ENCODE data around the gene PCGF6. TPM values are rescaled to one million over a fixed set of nuclear protein-coding genes. Genes with fewer than 3 reads are reported as not detected.

The PCGF6 gene
- total and polyA plus RNA-seq, 2 donors (not counting 1 experiment from before 2014, with no cell fraction given), result 3.5 to 7.4 TPM

- H3K4me2 ChIP-seq (replicated peaks; ENCODE audit: low read depth, low read length, poor library complexity, severe bottlenecking), result no peak overlapping the region
- CTCF ChIA-PET, result interaction anchor here (0.5 to 0.7 kb wide), 3 partner anchors 47 to 942 kb away, joined by 3 to 4 read pairs (median 3); no protein-coding TSS in a partner anchor
- no peak overlapping the region for H2AFZ ChIP-seq (ENCODE audit: insufficient read depth, low read depth, low read length, poor library complexity, severe bottlenecking)
- DNase-seq, result no peak
- no peak for TF ChIP-seq EZH2 (IDR thresholded peaks at IDR 0.05; ENCODE audit: borderline replicate concordance, insufficient read depth, low read depth, low read length, poor library complexity, severe bottlenecking)
- TF ChIP-seq, protein P1, sequence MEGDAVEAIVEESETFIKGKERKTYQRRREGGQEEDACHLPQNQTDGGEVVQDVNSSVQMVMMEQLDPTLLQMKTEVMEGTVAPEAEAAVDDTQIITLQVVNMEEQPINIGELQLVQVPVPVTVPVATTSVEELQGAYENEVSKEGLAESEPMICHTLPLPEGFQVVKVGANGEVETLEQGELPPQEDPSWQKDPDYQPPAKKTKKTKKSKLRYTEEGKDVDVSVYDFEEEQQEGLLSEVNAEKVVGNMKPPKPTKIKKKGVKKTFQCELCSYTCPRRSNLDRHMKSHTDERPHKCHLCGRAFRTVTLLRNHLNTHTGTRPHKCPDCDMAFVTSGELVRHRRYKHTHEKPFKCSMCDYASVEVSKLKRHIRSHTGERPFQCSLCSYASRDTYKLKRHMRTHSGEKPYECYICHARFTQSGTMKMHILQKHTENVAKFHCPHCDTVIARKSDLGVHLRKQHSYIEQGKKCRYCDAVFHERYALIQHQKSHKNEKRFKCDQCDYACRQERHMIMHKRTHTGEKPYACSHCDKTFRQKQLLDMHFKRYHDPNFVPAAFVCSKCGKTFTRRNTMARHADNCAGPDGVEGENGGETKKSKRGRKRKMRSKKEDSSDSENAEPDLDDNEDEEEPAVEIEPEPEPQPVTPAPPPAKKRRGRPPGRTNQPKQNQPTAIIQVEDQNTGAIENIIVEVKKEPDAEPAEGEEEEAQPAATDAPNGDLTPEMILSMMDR (IDR thresholded peaks at IDR 0.05), result no peak
- no peaks in the 10 kb centered on the region for H3K9me3 ChIP-seq (ENCODE audit: control extremely low read depth in 1 of 3, control insufficient read depth in 2 of 3, insufficient read depth in 1 of 3, low read length in 2 of 3)
- no peaks in the 10 kb centered on the region for H3K36me3 ChIP-seq (replicated peaks in 1 of 2; ENCODE audit: control extremely low read depth in 1 of 2, control insufficient read depth in 1 of 2, extremely low read depth in 1 of 2, insufficient read depth in 2 of 2, low read length in 1 of 2)
- Mint-ChIP-seq H3K4me3 (no peak overlapping the region), H3K4me1 (no peaks in the 10 kb centered on the region), H3K9me3 (ENCODE audit: insufficient read depth) (no peaks in the 10 kb centered on the region), H3K27ac (no peak overlapping the region), H3K27me3 (peaks cover 28% of the 10 kb centered on the region)
- 100% methylated on average over 1 of the region's 4 CpGs for WGBS (ENCODE audit: insufficient coverage)
- no peaks in the 10 kb centered on the region for H4K20me1 ChIP-seq (ENCODE audit: control insufficient read depth, insufficient read depth, low read length, poor library complexity, severe bottlenecking)
- H3K4me3 ChIP-seq (ENCODE audit: control extremely low read depth in 1 of 5, extremely low read depth in 1 of 5, insufficient read depth in 1 of 5, low read depth in 2 of 5, low read length in 4 of 5), result no peak overlapping the region
- no peaks in the 10 kb centered on the region for H3K4me1 ChIP-seq (ENCODE audit: control insufficient read depth in 2 of 2, insufficient read depth in 2 of 2, low read length in 2 of 2)
- H3K9ac ChIP-seq (ENCODE audit: low read length), result no peak overlapping the region
- no peaks in the 10 kb centered on the region for H3K79me2 ChIP-seq (ENCODE audit: control insufficient read depth, insufficient read depth, low read length)
- intact Hi-C loops (cut with micrococcal nuclease), result no loop called here
- POLR2A ChIA-PET, result no interaction called here
- no peak for ATAC-seq (ENCODE audit: low read depth)
- H3K27ac ChIP-seq (ENCODE audit: low read length in 2 of 2), result no peak overlapping the region
- H3K27me3 ChIP-seq (replicated peaks in 1 of 4; ENCODE audit: control extremely low read depth in 1 of 4, control insufficient read depth in 3 of 4, insufficient read depth in 4 of 4, low read length in 3 of 4), result peaks cover 0 to 11% (median 3%) of the 10 kb centered on the region in 4 experiments
These were observed 59.4 kb downstream of the PCGF6 start for GRCh38 chr10:103291588-103291987.

- H3K27ac ChIP-seq (ENCODE audit: low read length in 2 of 2), result no peak overlapping the region
- DNase-seq (no peak), ATAC-seq (ENCODE audit: low read depth) (no peak)
- H3K36me3 ChIP-seq (replicated peaks in 1 of 2; ENCODE audit: control extremely low read depth in 1 of 2, control insufficient read depth in 1 of 2, extremely low read depth in 1 of 2, insufficient read depth in 2 of 2, low read length in 1 of 2), result no peaks in the 10 kb centered on the region
- H3K9me3 ChIP-seq (ENCODE audit: control extremely low read depth in 1 of 3, control insufficient read depth in 2 of 3, insufficient read depth in 1 of 3, low read length in 2 of 3), result no peaks in the 10 kb centered on the region
- H3K27me3 ChIP-seq (replicated peaks in 1 of 4; ENCODE audit: control extremely low read depth in 1 of 4, control insufficient read depth in 3 of 4, insufficient read depth in 4 of 4, low read length in 3 of 4), result peaks cover 0 to 14% (median 8%) of the 10 kb centered on the region in 4 experiments
- no peak overlapping the region for H3K27ac Mint-ChIP-seq
- WGBS (ENCODE audit: insufficient coverage), result no CpG with 5 or more reads among the region's 5 CpGs
- H3K4me1 Mint-ChIP-seq, result no peaks in the 10 kb centered on the region
- no peaks in the 10 kb centered on the region for H3K9me3 Mint-ChIP-seq (ENCODE audit: insufficient read depth)
- H3K4me3 Mint-ChIP-seq, result no peak overlapping the region
- ChIA-PET POLR2A (no interaction called here), CTCF (no interaction called here)
- H3K9ac ChIP-seq (ENCODE audit: low read length), result no peak overlapping the region
- H2AFZ ChIP-seq (ENCODE audit: insufficient read depth, low read depth, low read length, poor library complexity, severe bottlenecking), result no peak overlapping the region
- H3K4me1 ChIP-seq (ENCODE audit: control insufficient read depth in 2 of 2, insufficient read depth in 2 of 2, low read length in 2 of 2), result no peaks in the 10 kb centered on the region
- H3K4me3 ChIP-seq (ENCODE audit: control extremely low read depth in 1 of 5, extremely low read depth in 1 of 5, insufficient read depth in 1 of 5, low read depth in 2 of 5, low read length in 4 of 5), result no peak overlapping the region
- peaks cover 40% of the 10 kb centered on the region for H3K27me3 Mint-ChIP-seq
- no peak overlapping the region for H3K4me2 ChIP-seq (replicated peaks; ENCODE audit: low read depth, low read length, poor library complexity, severe bottlenecking)
- no peaks in the 10 kb centered on the region for H4K20me1 ChIP-seq (ENCODE audit: control insufficient read depth, insufficient read depth, low read length, poor library complexity, severe bottlenecking)
- no peak for TF ChIP-seq EZH2 (IDR thresholded peaks at IDR 0.05; ENCODE audit: borderline replicate concordance, insufficient read depth, low read depth, low read length, poor library complexity, severe bottlenecking)
- TF ChIP-seq, protein P1 (IDR thresholded peaks at IDR 0.05), result no peak
- no peaks in the 10 kb centered on the region for H3K79me2 ChIP-seq (ENCODE audit: control insufficient read depth, insufficient read depth, low read length)
- intact Hi-C loops (cut with micrococcal nuclease), result no loop called here
These were observed 62.9 kb downstream of the PCGF6 start for GRCh38 chr10:103287992-103288391.

Data from B cell (primary cell).